OCI-M1 (cell line): ENCODE measurements around the gene CHST4.
"Not testable (repeated sequence)": the region's sequence is repeated elsewhere in the genome, so short reads cannot be mapped to it uniquely, and the experiment has no call there.

Experiments used
- DNase-seq: peaks from one replicate; lab custom pipeline; 2025; lab: John Stamatoyannopoulos, UW

The CHST4 gene

GRCh38 chr16:71570144-71570543, 43.9 kb downstream of the CHST4 start:
- no peak for DNase-seq

GRCh38 chr16:71572497-71573116, 46.4 kb downstream of the CHST4 start:
- no peak for DNase-seq

GRCh38 chr16:71573387-71574094, 47.3 kb downstream of the CHST4 start:
- DNase-seq: no peak

- no peak for DNase-seq
Measured at GRCh38 chr16:71574702-71575101, 48.5 kb downstream of the CHST4 start.

GRCh38 chr16:71576971-71577370, 50.7 kb downstream of the CHST4 start, which contains the start of gene TAT:
Gene TAT, minus strand, starts transcription at chr16:71577092. Its CDS starts 677 bp downstream, at chr16:71576415.
- DNase-seq: no peak

- DNase-seq: not testable (repeated sequence)
Measured at GRCh38 chr16:71582553-71582848, 56.3 kb downstream of the CHST4 start.

- no peak for DNase-seq
Measured at GRCh38 chr16:71584543-71585317, 58.5 kb downstream of the CHST4 start.

- DNase-seq: no peak
Measured at GRCh38 chr16:71585318-71585703, 59.1 kb downstream of the CHST4 start.
